GM23248 (cell line): ENCODE results near the gene REXO4. TPM values are rescaled to one million over a fixed set of nuclear protein-coding genes. Genes with fewer than 3 reads are reported as not detected.

Experiments
- DNase-seq: peaks from one replicate; pipeline ENCODE4 v3.0.0-alpha.2; 2015
- H2AFZ ChIP-seq: fragments of 200-600 bp; sonication (generic); 2 replicates; pipeline ENCODE4 v1.6.1; 2016; ENCODE audit warnings: antibody characterized with exemption
- H3F3A ChIP-seq: fragments of 200-600 bp; sonication (generic); 2 replicates; pipeline ENCODE4 v1.6.1; 2016; ENCODE audit warnings: mild to moderate bottlenecking, antibody characterized with exemption, mixed run types; ENCODE audit not compliant: insufficient read depth
- H3K27ac ChIP-seq: fragments of 200-600 bp; sonication (generic); 2 replicates; pipeline ENCODE4 v1.5.1; 2016; ENCODE audit warnings: mild to moderate bottlenecking
- H3K27me3 ChIP-seq: fragments of 200-600 bp; sonication (generic); replicated peaks from 2 replicates; pipeline ENCODE4 v1.6.1; 2016; ENCODE audit warnings: mild to moderate bottlenecking; ENCODE audit not compliant: insufficient read depth
- H3K36me3 ChIP-seq: fragments of 200-600 bp; sonication (generic); 2 replicates; pipeline ENCODE4 v1.6.1; 2016; ENCODE audit warnings: low read depth, mild to moderate bottlenecking
- H3K4me1 ChIP-seq: fragments of 200-600 bp; sonication (generic); 2 replicates; pipeline ENCODE4 v1.6.1; 2016; ENCODE audit warnings: mild to moderate bottlenecking; ENCODE audit not compliant: insufficient read depth
- H3K4me2 ChIP-seq: fragments of 200-600 bp; sonication (generic); one replicate; pipeline ENCODE4 v1.6.1; 2016; ENCODE audit warnings: mild to moderate bottlenecking; ENCODE audit not compliant: unreplicated experiment
- H3K4me3 ChIP-seq: fragments of 200-600 bp; sonication (generic); 2 replicates; pipeline ENCODE4 v1.5.1; 2016; ENCODE audit warnings: mild to moderate bottlenecking
- H3K79me2 ChIP-seq: fragments of 200-600 bp; sonication (generic); 2 replicates; pipeline ENCODE4 v1.6.1; 2016; ENCODE audit warnings: mild to moderate bottlenecking; ENCODE audit not compliant: insufficient read depth
- H3K9ac ChIP-seq: fragments of 200-600 bp; sonication (generic); 2 replicates; pipeline ENCODE4 v1.6.1; 2016; ENCODE audit warnings: mild to moderate bottlenecking
- H3K9me2 ChIP-seq: fragments of 200-600 bp; sonication (generic); 2 replicates; pipeline ENCODE4 v1.6.1; 2016; ENCODE audit warnings: mixed run types, mild to moderate bottlenecking, moderate library complexity; ENCODE audit not compliant: insufficient read depth
- H3K9me3 ChIP-seq: fragments of 200-600 bp; sonication (generic); one replicate; pipeline ENCODE4 v1.6.1; 2017; ENCODE audit warnings: low read depth
- H4K20me1 ChIP-seq: fragments of 200-600 bp; sonication (generic); 2 replicates; pipeline ENCODE4 v1.6.0; 2016; ENCODE audit not compliant: insufficient read depth
- EZH2 ChIP-seq: fragments of 200-600 bp; sonication (generic); IDR thresholded peaks from 2 replicates; pipeline ENCODE4 v1.6.1; 2018; ENCODE audit warnings: antibody characterized with exemption, mild to moderate bottlenecking; ENCODE audit not compliant: insufficient read depth, poor library complexity, severe bottlenecking
- EZH2phosphoT487 ChIP-seq: fragments of 200-600 bp; sonication (generic); IDR thresholded peaks from 2 replicates; pipeline ENCODE4 v1.6.1; 2018; ENCODE audit warnings: antibody characterized with exemption, moderate library complexity, mild to moderate bottlenecking, low read depth; ENCODE audit not compliant: insufficient read depth
- WGBS, 2 experiments: methylation state at CpG; one replicate each; pipeline ENCODE4 v1.1.6; 2015 to 2017; ENCODE audit warnings: low lambda C conversion rate in 2 of 2, low coverage in 1 of 2; ENCODE audit errors: missing lambda C conversion rate in 2 of 2; 5-methylcytosine and 5-hydroxymethylcytosine counted together
- in situ Hi-C: fragments of 300-500 bp; cut with MboI; formaldehyde crosslinking; loops from 2 replicates; pipeline ENCODE4 v1.15.0; 2020
- polyA plus RNA-seq: library from polyadenylated mRNA; unstranded; fragments of >200 nt; fragmentation: Nextera tagmentation; extraction: Ambion mirVana; gene quantifications from 2 replicates; pipeline ENCODE4 v1.2.1, GENCODE V29; 2016
- total RNA-seq: library from RNA; depleted of rRNA; stranded (reverse); fragments of >200 nt; shearing (Covaris generic); gene quantifications from 2 replicates; pipeline ENCODE4 v1.2.3, GENCODE V29; 2014

Gene REXO4
- total and polyA plus RNA-seq, 2 experiments from 2014 or later = 17.5 to 26.9 TPM

DNA sequence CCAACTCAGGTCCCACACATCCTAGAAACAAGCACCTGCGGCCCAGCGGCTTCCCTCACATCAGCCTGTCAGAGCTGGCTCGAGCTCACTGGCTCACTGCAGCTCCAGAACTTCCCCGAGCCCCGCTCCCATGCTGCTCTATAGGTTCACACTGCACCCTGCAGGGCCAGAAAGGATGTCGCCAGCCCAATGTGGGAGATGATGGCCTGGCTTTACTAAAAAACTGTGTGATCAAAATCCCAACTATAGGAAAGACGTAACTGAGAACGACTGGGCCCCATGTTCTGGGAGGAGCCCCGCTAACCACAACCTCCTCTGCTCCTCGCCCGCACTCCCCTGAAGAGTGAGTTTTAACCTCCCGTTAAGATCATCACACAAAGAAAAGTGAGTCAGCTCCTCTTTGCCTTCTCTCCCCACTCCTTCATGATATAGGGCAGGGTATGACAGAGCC, 46.5 kb downstream of the REXO4 start:
- 66 to 69% methylated on average over 12 of the region's 12 CpGs for WGBS, 2 experiments
- H3K4me1 ChIP-seq = peaks cover 56% of the 10 kb centered on the region
- peaks cover 40% of the 10 kb centered on the region for H3F3A ChIP-seq
- H3K27ac ChIP-seq = peak overlapping the region; percentile 93
- H3K36me3 ChIP-seq = peaks cover 22% of the 10 kb centered on the region
- peak overlapping the region; percentile 17 for H3K4me2 ChIP-seq
- in situ Hi-C loops = no loop called here
- TF ChIP-seq EZH2phosphoT487 (no peak), EZH2 (no peak)
- H3K4me3 ChIP-seq = 0 out of 2 replicates have a peak overlapping the region, but pooled peaks have one; percentile 11
- peaks cover 95% of the 10 kb centered on the region for H3K79me2 ChIP-seq
- DNase-seq = peak; percentile 47
- no peaks in the 10 kb centered on the region for H3K27me3 ChIP-seq
- no peak overlapping the region for H2AFZ ChIP-seq
- H3K9me2 ChIP-seq = no peaks in the 10 kb centered on the region
- peak overlapping the region; percentile 38 for H3K9ac ChIP-seq
- H4K20me1 ChIP-seq = peaks cover 66% of the 10 kb centered on the region
- H3K9me3 ChIP-seq = no peaks in the 10 kb centered on the region

DNA sequence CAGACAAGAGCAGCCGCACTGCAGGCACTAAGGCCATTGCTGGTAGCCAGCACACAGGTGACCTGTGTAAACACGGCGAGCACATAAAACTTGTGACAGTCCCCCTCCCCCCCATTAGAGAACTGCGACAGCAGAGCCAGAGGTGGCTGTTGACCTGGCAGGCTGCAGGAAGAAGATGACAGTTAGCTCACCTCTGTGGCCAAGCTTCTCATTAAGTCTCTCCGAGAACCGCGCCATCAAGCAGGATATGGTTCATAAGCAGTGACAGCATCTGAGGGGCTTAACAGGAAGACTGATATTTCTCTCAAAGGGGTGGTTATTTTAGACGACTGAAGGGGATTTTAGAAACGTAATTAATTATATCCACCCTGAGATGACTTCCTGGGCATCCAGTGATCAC, 47.1 kb downstream of the REXO4 start:
- no peak overlapping the region for H3K27ac ChIP-seq
- no peak for TF ChIP-seq EZH2
- no peaks in the 10 kb centered on the region for H3K9me2 ChIP-seq
- peaks cover 70% of the 10 kb centered on the region for H4K20me1 ChIP-seq
- peaks cover 100% of the 10 kb centered on the region for H3K79me2 ChIP-seq
- no peaks in the 10 kb centered on the region for H3K27me3 ChIP-seq
- in situ Hi-C loops = no loop called here
- no peak overlapping the region for H2AFZ ChIP-seq
- WGBS, 2 experiments = 64% methylated on average over 9 of the region's 9 CpGs
- H3K9me3 ChIP-seq = no peaks in the 10 kb centered on the region
- H3F3A ChIP-seq = peaks cover 40% of the 10 kb centered on the region
- H3K36me3 ChIP-seq = peaks cover 28% of the 10 kb centered on the region
- H3K4me1 ChIP-seq = peaks cover 56% of the 10 kb centered on the region
- H3K4me3 ChIP-seq = no peak overlapping the region
- no peak for DNase-seq
- no peak overlapping the region for H3K9ac ChIP-seq
- H3K4me2 ChIP-seq = no peak overlapping the region

DNA sequence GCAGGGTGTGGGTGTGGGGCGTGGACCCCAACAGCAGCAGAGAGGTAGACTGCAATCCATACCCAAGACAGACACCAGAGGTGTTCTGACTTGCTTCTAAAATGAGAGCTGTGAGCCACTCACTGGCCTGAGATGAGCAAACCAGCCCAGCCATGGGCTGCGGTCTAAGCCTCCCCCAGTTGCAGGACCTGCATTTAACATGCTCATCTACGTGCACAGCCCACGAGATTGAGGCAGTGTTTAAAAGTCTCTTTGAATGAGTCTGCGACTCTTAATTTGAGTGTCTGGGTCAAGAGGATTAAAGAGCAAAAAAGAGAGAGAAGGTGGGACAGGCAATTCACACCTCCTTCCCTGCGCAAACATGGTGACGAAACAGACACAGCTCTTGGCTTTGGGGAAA, 47.9 kb downstream of the REXO4 start:
- Histone ChIP-seq H3K79me2 (peaks cover 100% of the 10 kb centered on the region), H4K20me1 (peaks cover 72% of the 10 kb centered on the region), H2AFZ (no peak overlapping the region), H3K4me2 (no peak overlapping the region), H3K4me3 (no peak overlapping the region), H3K4me1 (peaks cover 56% of the 10 kb centered on the region), H3K27me3 (no peaks in the 10 kb centered on the region), H3K9me2 (no peaks in the 10 kb centered on the region), H3K9me3 (no peaks in the 10 kb centered on the region), H3K27ac (peak overlapping the region; percentile 0; the same call in 1 of the 2 replicates), H3K36me3 (peaks cover 33% of the 10 kb centered on the region), H3F3A (peaks cover 42% of the 10 kb centered on the region), H3K9ac (no peak overlapping the region)
- TF ChIP-seq EZH2phosphoT487 (no peak), EZH2 (no peak)
- 81 to 85% methylated on average over 7 of the region's 7 CpGs for WGBS, 2 experiments
- DNase-seq = no peak
- in situ Hi-C loops = no loop called here

DNA sequence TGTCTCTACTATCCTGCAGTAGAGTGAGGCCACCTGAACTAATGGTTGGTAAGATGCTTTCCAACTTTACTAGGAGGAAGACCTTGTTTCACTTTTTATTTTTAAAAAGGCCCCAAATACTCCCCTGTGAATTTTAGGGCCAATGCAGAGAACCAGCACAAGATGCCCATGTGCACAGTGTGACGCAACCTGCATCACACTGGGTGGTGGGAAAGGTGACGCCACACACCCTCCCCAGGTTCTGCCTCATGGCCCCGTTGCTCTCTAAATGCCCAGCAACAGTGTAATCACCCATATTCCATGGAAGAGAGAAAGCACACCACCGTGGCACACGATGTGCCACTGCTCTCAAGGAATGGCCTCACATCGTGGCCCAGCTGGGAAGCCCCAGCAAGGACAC, 48.4 kb downstream of the REXO4 start:
- H3K4me2 ChIP-seq = no peak overlapping the region
- no peaks in the 10 kb centered on the region for H3K9me3 ChIP-seq
- H3K27ac ChIP-seq = peak overlapping the region; percentile 0; the same call in 1 of the 2 replicates
- H3K4me1 ChIP-seq = peaks cover 56% of the 10 kb centered on the region
- in situ Hi-C loops = no loop called here
- DNase-seq = no peak
- H3K4me3 ChIP-seq = no peak overlapping the region
- 69 to 71% methylated on average over 6 of the region's 6 CpGs for WGBS, 2 experiments
- H3K9ac ChIP-seq = peak overlapping the region; percentile 28
- H3K9me2 ChIP-seq = no peaks in the 10 kb centered on the region
- peaks cover 36% of the 10 kb centered on the region for H3F3A ChIP-seq
- H3K79me2 ChIP-seq = peaks cover 100% of the 10 kb centered on the region
- peaks cover 72% of the 10 kb centered on the region for H4K20me1 ChIP-seq
- H3K27me3 ChIP-seq = no peaks in the 10 kb centered on the region
- peaks cover 33% of the 10 kb centered on the region for H3K36me3 ChIP-seq
- H2AFZ ChIP-seq = no peak overlapping the region
- TF ChIP-seq EZH2 (no peak), EZH2phosphoT487 (no peak)
